HepG2 (cell line): ENCODE measurements around the gene BCAS3. TPM values are rescaled to one million over a fixed set of nuclear protein-coding genes. Genes with fewer than 3 reads are reported as not detected.
A peak's percentile ranks its signal among the peaks of the same experiment; 100 is the strongest.

Source experiments
- AGO1 ChIP-seq: fragments of 200-400 bp; formaldehyde crosslinking; IDR thresholded peaks from 2 replicates; pipeline ENCODE4 v1.6.1; 2017; ENCODE audit warnings: mild to moderate bottlenecking, low read depth, low read length, moderate library complexity; ENCODE audit not compliant: poor library complexity, severe bottlenecking
- ARHGAP35 ChIP-seq: sonication (generic); formaldehyde crosslinking; IDR thresholded peaks from 2 replicates; pipeline ENCODE4 v1.9.0; 2022; ENCODE audit warnings: mild to moderate bottlenecking, inconsistent platforms, moderate library complexity, missing genetic modification reagents, borderline replicate concordance
- BATF2 ChIP-seq: sonication (generic); formaldehyde crosslinking; IDR thresholded peaks from 2 replicates; pipeline ENCODE4 v1.8.0; 2022; ENCODE audit warnings: mild to moderate bottlenecking, missing genetic modification reagents, moderate library complexity
- CC2D1A ChIP-seq: sonication (generic); formaldehyde crosslinking; IDR thresholded peaks from 2 replicates; pipeline ENCODE4 v1.8.1; 2023; ENCODE audit warnings: mild to moderate bottlenecking, missing genetic modification reagents
- EED ChIP-seq: sonication (generic); formaldehyde crosslinking; IDR thresholded peaks from 2 replicates; pipeline ENCODE4 v1.5.0; 2020; ENCODE audit warnings: mild to moderate bottlenecking, missing genetic modification reagents
- HMG20A ChIP-seq: IDR thresholded peaks from 2 replicates; pipeline ENCODE4 v1.6.1; 2016; ENCODE audit warnings: borderline replicate concordance
- HNRNPH1 ChIP-seq: fragments of 200-400 bp; formaldehyde crosslinking; optimal IDR thresholded peaks from 2 replicates; pipeline ENCODE3; 2017; ENCODE audit warnings: mild to moderate bottlenecking, low read depth, low read length
- KAT7 ChIP-seq: IDR thresholded peaks from 2 replicates; pipeline ENCODE4 v1.6.1; 2018; ENCODE audit warnings: borderline replicate concordance, missing compliant biosample characterization
- KDM2A ChIP-seq: sonication (generic); formaldehyde crosslinking; IDR thresholded peaks from 2 replicates; pipeline ENCODE4 v1.4.0; 2020; ENCODE audit warnings: low read depth, missing genetic modification reagents, borderline replicate concordance
- KDM4B ChIP-seq: sonication (generic); formaldehyde crosslinking; IDR thresholded peaks from 2 replicates; pipeline ENCODE4 v1.4.0; 2020; ENCODE audit warnings: missing genetic modification reagents
- KMT2B ChIP-seq: IDR thresholded peaks from 2 replicates; pipeline ENCODE4 v1.6.1; 2016; ENCODE audit warnings: missing genetic modification reagents, missing compliant biosample characterization
- MAZ ChIP-seq, 2 experiments: sonication (generic) in 1 of 2; formaldehyde crosslinking in 1 of 2; IDR thresholded peaks; 2 replicates each; pipeline versions ENCODE4 v1.5.0 to v1.6.1; 2012 to 2020; ENCODE audit warnings: low read depth in 2 of 2, mild to moderate bottlenecking in 2 of 2, borderline replicate concordance in 1 of 2, improper control_type of control experiment in 1 of 2, low read length in 1 of 2, missing genetic modification reagents in 1 of 2, moderate library complexity in 1 of 2
- NPAS2 ChIP-seq: sonication (generic); formaldehyde crosslinking; IDR thresholded peaks from 2 replicates; pipeline ENCODE4 v1.8.0; 2022; ENCODE audit warnings: mild to moderate bottlenecking, missing genetic modification reagents, borderline replicate concordance
- PTBP1 ChIP-seq: fragments of 200-400 bp; formaldehyde crosslinking; IDR thresholded peaks from 2 replicates; pipeline ENCODE4 v1.6.1; 2018; ENCODE audit warnings: low read length, low read depth; ENCODE audit not compliant: poor library complexity, severe bottlenecking
- RELA ChIP-seq: sonication (generic); formaldehyde crosslinking; IDR thresholded peaks from 2 replicates; pipeline ENCODE4 v1.4.0; 2020; ENCODE audit warnings: missing genetic modification reagents
- SCMH1 ChIP-seq: sonication (generic); formaldehyde crosslinking; IDR thresholded peaks from 2 replicates; pipeline ENCODE4 v1.9.0; 2021; ENCODE audit warnings: missing genetic modification reagents, mild to moderate bottlenecking, borderline replicate concordance
- SRSF1 ChIP-seq: fragments of 200-400 bp; formaldehyde crosslinking; optimal IDR thresholded peaks from 2 replicates; pipeline ENCODE3; 2017; ENCODE audit warnings: mild to moderate bottlenecking, low read depth, low read length, moderate library complexity
- UBTF ChIP-seq: sonication (generic); formaldehyde crosslinking; IDR thresholded peaks from 2 replicates; pipeline ENCODE4 v1.4.0; 2020; ENCODE audit warnings: mild to moderate bottlenecking, missing genetic modification reagents
- ZFAT ChIP-seq: sonication (generic); formaldehyde crosslinking; conservative IDR thresholded peaks from 2 replicates; pipeline ENCODE4 v1.8.1; 2023; ENCODE audit warnings: missing genetic modification reagents, inconsistent platforms
- ZHX1 ChIP-seq: sonication (generic); formaldehyde crosslinking; IDR thresholded peaks from 2 replicates; pipeline ENCODE4 v1.8.1; 2022; ENCODE audit warnings: low read depth, mild to moderate bottlenecking, missing genetic modification reagents
- ZNF33B ChIP-seq: sonication (generic); formaldehyde crosslinking; IDR thresholded peaks from 2 replicates; pipeline ENCODE4 v1.5.1; 2020; ENCODE audit warnings: mild to moderate bottlenecking, missing genetic modification reagents
- ZNF781 ChIP-seq: sonication (generic); formaldehyde crosslinking; IDR thresholded peaks from 2 replicates; pipeline ENCODE4 v1.5.1; 2020; ENCODE audit warnings: borderline replicate concordance, mild to moderate bottlenecking, missing genetic modification reagents; ENCODE audit errors: not compliant biosample characterization
- ZNF788 ChIP-seq: sonication (generic); formaldehyde crosslinking; IDR thresholded peaks from 2 replicates; pipeline ENCODE4 v1.5.0; 2020; ENCODE audit warnings: mild to moderate bottlenecking, missing genetic modification reagents, borderline replicate concordance
- polyA plus RNA-seq, 8 experiments: library from polyadenylated mRNA; depleted of rRNA in 3 of 8; stranded (reverse) in 7 of 8; unstranded in 1 of 8; fragments of >200 nt; fragmentation: Illumina TruSeq in 4 of 8; extraction: Trizol in 4 of 8; gene quantifications; 2 replicates each; pipeline versions ENCODE4 v1.2.1 to v1.2.3, GENCODE V29; 2011 to 2016; ENCODE audit warnings: low read depth in 4 of 8, missing spikeins in 1 of 8, mixed read lengths in 1 of 8; ENCODE audit not compliant: insufficient read depth in 1 of 8
- total RNA-seq, 5 experiments: library from RNA; depleted of rRNA; stranded (reverse); fragments of >200 nt; fragmentation: Illumina TruSeq; extraction: Trizol; gene quantifications; 2 replicates each; pipeline ENCODE4 v1.2.3, GENCODE V29; 2016; ENCODE audit warnings: low read depth in 1 of 5

The BCAS3 gene
- total and polyA plus RNA-seq, 2 of the 13 experiments (the other 11 are each of a cell fraction or from before 2014, with no cell fraction given), result 10.7 to 11.2 TPM

- TF ChIP-seq MAZ (IDR thresholded peaks at IDR 0.05; ENCODE audit: borderline replicate concordance, low read depth, low read length), result no peak
- no peak for TF ChIP-seq MAZ (CRISPR knock-in tag; IDR thresholded peaks at IDR 0.05; ENCODE audit: low read depth)
- no peak for TF ChIP-seq KDM2A (CRISPR knock-in tag)
- 0 out of 2 replicates have a peak, but pooled peaks have one; percentile 30 for TF ChIP-seq ZNF788 (CRISPR knock-in tag)
- 0 out of 2 replicates have a peak, but pooled peaks have one; percentile 9 for TF ChIP-seq ZHX1
- TF ChIP-seq RELA (CRISPR knock-in tag), result no peak
- TF ChIP-seq AGO1, result peak; percentile 25
- TF ChIP-seq KMT2B, result no peak
- no peak for TF ChIP-seq ZNF781 (CRISPR knock-in tag)
- TF ChIP-seq SRSF1, result no peak
- no peak for TF ChIP-seq PTBP1
- TF ChIP-seq ZNF33B, result no peak; the same call in 1 of the 2 replicates
- no peak for TF ChIP-seq HMG20A
- TF ChIP-seq KAT7 (CRISPR knock-in tag), result no peak
- no peak for TF ChIP-seq SCMH1 (CRISPR knock-in tag)
- TF ChIP-seq BATF2 (CRISPR knock-in tag), result no peak
- TF ChIP-seq ZFAT (CRISPR knock-in tag), result no peak
- no peak for TF ChIP-seq UBTF (CRISPR knock-in tag)
- TF ChIP-seq EED (CRISPR knock-in tag), result no peak
- TF ChIP-seq HNRNPH1, result no peak
- no peak for TF ChIP-seq NPAS2 (CRISPR knock-in tag)
- no peak for TF ChIP-seq ARHGAP35 (CRISPR knock-in tag)
- no peak for TF ChIP-seq KDM4B (CRISPR knock-in tag)
- no peak for TF ChIP-seq CC2D1A
Observed at GRCh38 chr17:61410141-61411010, 732.7 kb downstream of the BCAS3 start (continued).
